Stimulated activated CD8-positive, alpha-beta memory T cell treated with anti-CD3 and anti-CD28 coated beads, Interleukin-7, amount 100 ng/mL, for 4 hours (primary cell): ENCODE measurements around the gene CACNA1D.
"Not testable (repeated sequence)": the region's sequence is repeated elsewhere in the genome, so short reads cannot be mapped to it uniquely, and the experiment has no call there.

Source experiments
- DNase-seq, 2 donors: peaks; one replicate each; pipeline ENCODE4 v3.0.0-alpha.2; 2020; ENCODE audit warnings: low read depth in 2 of 2

Gene CACNA1D

GRCh38 chr3:53614307-53614706 is 119.9 kb downstream of the CACNA1D start:
- no peak for DNase-seq

- DNase-seq: no peak
These were observed 121.9 kb downstream of the CACNA1D start for GRCh38 chr3:53616321-53616720.

- DNase-seq: no peak
These were observed 122.8 kb downstream of the CACNA1D start for GRCh38 chr3:53616971-53617892.

- no peak for DNase-seq
These were observed 123.6 kb downstream of the CACNA1D start for GRCh38 chr3:53617893-53618523.

- no peak for DNase-seq
These were observed 124.1 kb downstream of the CACNA1D start for GRCh38 chr3:53618524-53618906.

GRCh38 chr3:53618936-53619335 is 124.5 kb downstream of the CACNA1D start:
- DNase-seq: no peak

GRCh38 chr3:53624061-53624857 is 129.8 kb downstream of the CACNA1D start:
- no peak for DNase-seq

GRCh38 chr3:53626876-53627275 is 132.5 kb downstream of the CACNA1D start:
- no peak for DNase-seq

- DNase-seq: no peak
These were observed 134.4 kb downstream of the CACNA1D start for GRCh38 chr3:53628536-53629401.

GRCh38 chr3:53629402-53629723 is 135.0 kb downstream of the CACNA1D start:
- DNase-seq: no peak

GRCh38 chr3:53630547-53630946 is 136.1 kb downstream of the CACNA1D start:
- no peak for DNase-seq

GRCh38 chr3:53633197-53633787 is 138.9 kb downstream of the CACNA1D start:
- no peak for DNase-seq

GRCh38 chr3:53635041-53635440 is 140.6 kb downstream of the CACNA1D start:
- DNase-seq: no peak

GRCh38 chr3:53638806-53639205 is 144.4 kb downstream of the CACNA1D start:
- DNase-seq: not testable (repeated sequence)

GRCh38 chr3:53641397-53641796 is 147.0 kb downstream of the CACNA1D start:
- no peak for DNase-seq

- DNase-seq: no peak
These were observed 147.8 kb downstream of the CACNA1D start for GRCh38 chr3:53642211-53642610.

- no peak for DNase-seq
These were observed 149.3 kb downstream of the CACNA1D start for GRCh38 chr3:53643757-53644156.

GRCh38 chr3:53645754-53646153 is 151.3 kb downstream of the CACNA1D start:
- no peak for DNase-seq

- no peak for DNase-seq
These were observed 152.3 kb downstream of the CACNA1D start for GRCh38 chr3:53646723-53647122.

- no peak for DNase-seq
These were observed 155.4 kb downstream of the CACNA1D start for GRCh38 chr3:53649816-53650215.

- no peak for DNase-seq
These were observed 156.0 kb downstream of the CACNA1D start for GRCh38 chr3:53650424-53650823.
